Adrenal gland (tissue), 5 donors: ENCODE measurements around the gene ASB18.

Experiments used
- POLR2A ChIP-seq, 2 donors: fragments of 450-650 bp; IDR thresholded peaks; one replicate each; pipeline ENCODE4 v1.6.1; 2017; ENCODE audit warnings: antibody characterized with exemption in 2 of 2, mild to moderate bottlenecking in 2 of 2, moderate library complexity in 1 of 2
- TF ChIP-seq, protein P1 (sequence below), 6 experiments: fragments of 450-650 bp in 4 of 6; fragments of 200-600 bp in 2 of 6; sonication (generic) in 1 of 6; IDR thresholded peaks; 1 replicate in 5 of 6; 2 replicates in 1 of 6; pipeline versions ENCODE4 v1.5.1 to v1.8.0; 2016 to 2021; ENCODE audit warnings: antibody characterized with exemption in 6 of 6, mild to moderate bottlenecking in 2 of 6, moderate library complexity in 1 of 6
- donor health status: DM: no; HTN: no; CAD: no.

DNA sequence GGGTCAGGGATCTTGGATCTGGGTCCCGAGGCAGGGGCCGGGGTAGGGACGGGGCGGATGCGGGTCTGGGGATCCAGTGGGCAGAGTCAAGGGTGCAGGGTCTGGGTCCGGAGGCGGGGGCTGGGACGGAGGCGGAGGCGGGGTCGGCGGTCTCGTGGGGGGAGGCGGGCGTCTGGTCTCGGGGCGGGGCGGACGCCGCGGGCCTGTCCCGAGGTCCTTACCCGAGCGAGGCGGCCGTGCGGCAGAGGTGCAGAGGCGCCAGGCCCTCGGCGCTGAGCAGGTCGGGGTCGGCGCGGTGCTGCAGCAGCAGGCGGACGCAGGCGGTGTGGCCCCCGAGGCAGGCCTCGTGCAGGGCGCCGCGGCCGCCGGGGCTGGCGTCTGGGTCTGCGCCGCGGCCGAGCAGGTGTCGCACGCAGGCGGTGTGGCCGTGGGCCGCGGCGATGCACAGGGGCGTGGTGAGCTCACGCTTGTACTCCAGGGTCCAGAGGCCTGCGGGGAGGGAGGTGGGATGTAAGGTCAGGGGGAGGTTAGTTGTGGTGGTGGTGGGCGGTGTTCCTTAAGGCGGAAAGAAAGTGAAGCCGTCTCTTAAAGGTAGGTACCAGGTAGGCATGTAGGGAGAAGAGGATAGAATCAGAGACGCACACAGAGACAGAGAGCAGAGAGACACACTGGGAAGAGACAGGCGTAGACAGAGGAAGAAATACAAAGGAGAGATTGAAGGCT is 26.6 kb downstream of the ASB18 start:
- TF ChIP-seq, protein P1, sequence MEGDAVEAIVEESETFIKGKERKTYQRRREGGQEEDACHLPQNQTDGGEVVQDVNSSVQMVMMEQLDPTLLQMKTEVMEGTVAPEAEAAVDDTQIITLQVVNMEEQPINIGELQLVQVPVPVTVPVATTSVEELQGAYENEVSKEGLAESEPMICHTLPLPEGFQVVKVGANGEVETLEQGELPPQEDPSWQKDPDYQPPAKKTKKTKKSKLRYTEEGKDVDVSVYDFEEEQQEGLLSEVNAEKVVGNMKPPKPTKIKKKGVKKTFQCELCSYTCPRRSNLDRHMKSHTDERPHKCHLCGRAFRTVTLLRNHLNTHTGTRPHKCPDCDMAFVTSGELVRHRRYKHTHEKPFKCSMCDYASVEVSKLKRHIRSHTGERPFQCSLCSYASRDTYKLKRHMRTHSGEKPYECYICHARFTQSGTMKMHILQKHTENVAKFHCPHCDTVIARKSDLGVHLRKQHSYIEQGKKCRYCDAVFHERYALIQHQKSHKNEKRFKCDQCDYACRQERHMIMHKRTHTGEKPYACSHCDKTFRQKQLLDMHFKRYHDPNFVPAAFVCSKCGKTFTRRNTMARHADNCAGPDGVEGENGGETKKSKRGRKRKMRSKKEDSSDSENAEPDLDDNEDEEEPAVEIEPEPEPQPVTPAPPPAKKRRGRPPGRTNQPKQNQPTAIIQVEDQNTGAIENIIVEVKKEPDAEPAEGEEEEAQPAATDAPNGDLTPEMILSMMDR (IDR thresholded peaks at IDR 0.05), result no peak
- no peak for TF ChIP-seq POLR2A (IDR thresholded peaks at IDR 0.05)
